Neural progenitor cell (in vitro differentiated cells): ENCODE measurements around the gene SMARCAL1. TPM values are rescaled to one million over a fixed set of nuclear protein-coding genes. Genes with fewer than 3 reads are reported as not detected.

Experiments
- DNase-seq: peaks from one replicate; pipeline ENCODE4 v3.0.0-alpha.2; 2016; ENCODE audit warnings: low spot score
- H2AFZ ChIP-seq: fragments of 200-600 bp; sonication (generic); replicated peaks from 2 replicates; pipeline ENCODE4 v1.6.1; 2016; ENCODE audit warnings: antibody characterized with exemption
- H3F3A ChIP-seq: fragments of 200-600 bp; sonication (generic); 2 replicates; pipeline ENCODE4 v1.6.1; 2016; ENCODE audit warnings: antibody characterized with exemption, low read depth
- H3K27ac ChIP-seq: fragments of 200-600 bp; sonication (generic); 2 replicates; pipeline ENCODE4 v1.5.1; 2016; ENCODE audit warnings: mild to moderate bottlenecking
- H3K27me3 ChIP-seq: fragments of 200-600 bp; sonication (generic); 2 replicates; pipeline ENCODE4 v1.6.1; 2016; ENCODE audit warnings: mild to moderate bottlenecking, moderate library complexity
- H3K36me3 ChIP-seq: fragments of 200-600 bp; sonication (generic); 2 replicates; pipeline ENCODE4 v1.5.1; 2016
- H3K4me1 ChIP-seq: fragments of 200-600 bp; sonication (generic); 2 replicates; pipeline ENCODE4 v1.6.1; 2016; ENCODE audit warnings: mixed run types
- H3K4me2 ChIP-seq: fragments of 200-600 bp; sonication (generic); 2 replicates; pipeline ENCODE4 v1.6.1; 2016
- H3K4me3 ChIP-seq: fragments of 200-600 bp; sonication (generic); 2 replicates; pipeline ENCODE4 v1.5.1; 2016
- H3K79me2 ChIP-seq: fragments of 200-600 bp; sonication (generic); 2 replicates; pipeline ENCODE4 v1.6.1; 2016; ENCODE audit warnings: low read depth
- H3K9ac ChIP-seq: fragments of 200-600 bp; sonication (generic); 2 replicates; pipeline ENCODE4 v1.6.1; 2016
- H3K9me3 ChIP-seq: fragments of 200-600 bp; sonication (generic); 2 replicates; pipeline ENCODE4 v1.5.1; 2016; ENCODE audit warnings: low read depth
- H4K20me1 ChIP-seq: fragments of 200-600 bp; sonication (generic); 2 replicates; pipeline ENCODE4 v1.6.1; 2016; ENCODE audit warnings: low read depth
- H3K27ac Mint-ChIP-seq: 3 replicates; pipeline ENCODE4 v1.8.0; 2021; ENCODE audit warnings: mixed read lengths
- H3K27me3 Mint-ChIP-seq: 2 replicates; pipeline ENCODE4 v1.8.0; 2022; ENCODE audit warnings: low read depth, mild to moderate bottlenecking, inconsistent platforms, moderate library complexity, mixed read lengths; ENCODE audit not compliant: insufficient read depth
- H3K36me3 Mint-ChIP-seq: 3 replicates; pipeline ENCODE4 v1.8.0; 2021; ENCODE audit warnings: mixed read lengths
- H3K4me1 Mint-ChIP-seq: 3 replicates; pipeline ENCODE4 v1.8.0; 2021; ENCODE audit warnings: mixed read lengths
- H3K4me3 Mint-ChIP-seq: 3 replicates; pipeline ENCODE4 v1.8.0; 2021; ENCODE audit warnings: mild to moderate bottlenecking, moderate library complexity, mixed read lengths
- H3K9me3 Mint-ChIP-seq: 3 replicates; pipeline ENCODE4 v1.8.0; 2020; ENCODE audit warnings: mixed read lengths
- CTCF ChIP-seq: fragments of 200-600 bp; sonication (generic); IDR thresholded peaks from 2 replicates; pipeline ENCODE4 v1.5.1; 2017; ENCODE audit warnings: antibody characterized with exemption, mild to moderate bottlenecking
- EZH2 ChIP-seq: fragments of 200-600 bp; sonication (generic); IDR thresholded peaks from 2 replicates; pipeline ENCODE4 v1.6.1; 2017; ENCODE audit warnings: antibody characterized with exemption, mild to moderate bottlenecking, moderate library complexity
- EZH2phosphoT487 ChIP-seq: fragments of 200-600 bp; sonication (generic); IDR thresholded peaks from 2 replicates; pipeline ENCODE4 v1.6.1; 2017; ENCODE audit warnings: antibody characterized with exemption
- total RNA-seq: library from RNA; depleted of rRNA; stranded (reverse); fragments of >200 nt; gene quantifications from 2 replicates; pipeline ENCODE4 v1.2.3, GENCODE V29; 2015; ENCODE audit warnings: low replicate concordance

SMARCAL1 gene
- total RNA-seq, 1 donor from 2014 or later, result 21.9 TPM

- Histone ChIP-seq H3K4me3 (no peak overlapping the region), H3K4me1 (no peaks in the 10 kb centered on the region), H3K27ac (no peak overlapping the region), H3K27me3 (no peaks in the 10 kb centered on the region), H3K4me2 (no peak overlapping the region), H3F3A (no peaks in the 10 kb centered on the region), H4K20me1 (no peaks in the 10 kb centered on the region), H3K9ac (no peak overlapping the region), H3K36me3 (peaks cover 19% of the 10 kb centered on the region), H2AFZ (no peak overlapping the region), H3K79me2 (no peaks in the 10 kb centered on the region), H3K9me3 (no peaks in the 10 kb centered on the region)
- peaks cover 54% of the 10 kb centered on the region for H3K36me3 Mint-ChIP-seq
- no peak for DNase-seq
- peaks cover 20% of the 10 kb centered on the region for H3K9me3 Mint-ChIP-seq
- no peak overlapping the region for H3K4me3 Mint-ChIP-seq
- no peak for TF ChIP-seq EZH2
- no peak for TF ChIP-seq EZH2phosphoT487
- no peak for TF ChIP-seq CTCF
- H3K27me3 Mint-ChIP-seq, result no peaks in the 10 kb centered on the region
- no peak overlapping the region for H3K27ac Mint-ChIP-seq
- H3K4me1 Mint-ChIP-seq, result no peaks in the 10 kb centered on the region
Measured at GRCh38 chr2:216453955-216454614, 41.8 kb downstream of the SMARCAL1 start.

- Histone ChIP-seq H3K4me1 (no peaks in the 10 kb centered on the region), H2AFZ (no peak overlapping the region), H3K9ac (no peak overlapping the region), H3K79me2 (no peaks in the 10 kb centered on the region), H3K9me3 (no peaks in the 10 kb centered on the region), H3F3A (no peaks in the 10 kb centered on the region), H3K27me3 (no peaks in the 10 kb centered on the region), H3K4me3 (no peak overlapping the region), H4K20me1 (no peaks in the 10 kb centered on the region), H3K27ac (no peak overlapping the region), H3K4me2 (no peak overlapping the region), H3K36me3 (no peaks in the 10 kb centered on the region)
- Mint-ChIP-seq H3K9me3 (peaks cover 2% of the 10 kb centered on the region), H3K36me3 (peaks cover 21% of the 10 kb centered on the region), H3K27me3 (no peaks in the 10 kb centered on the region), H3K4me3 (no peak overlapping the region), H3K4me1 (no peaks in the 10 kb centered on the region), H3K27ac (no peak overlapping the region)
- DNase-seq, result no peak
- no peak for TF ChIP-seq CTCF
- TF ChIP-seq EZH2phosphoT487, result no peak
- no peak for TF ChIP-seq EZH2
Measured at GRCh38 chr2:216463148-216463547, 50.9 kb downstream of the SMARCAL1 start.

GRCh38 chr2:216464104-216464720 is 51.9 kb downstream of the SMARCAL1 start:
- Mint-ChIP-seq H3K27me3 (no peaks in the 10 kb centered on the region), H3K36me3 (peaks cover 21% of the 10 kb centered on the region), H3K4me1 (no peaks in the 10 kb centered on the region), H3K4me3 (no peak overlapping the region), H3K9me3 (no peaks in the 10 kb centered on the region), H3K27ac (no peak overlapping the region)
- Histone ChIP-seq H3K36me3 (no peaks in the 10 kb centered on the region), H3K79me2 (no peaks in the 10 kb centered on the region), H3K27ac (no peak overlapping the region), H3K4me3 (no peak overlapping the region), H4K20me1 (no peaks in the 10 kb centered on the region), H3K27me3 (no peaks in the 10 kb centered on the region), H3K9ac (no peak overlapping the region), H3K4me2 (no peak overlapping the region), H3K4me1 (no peaks in the 10 kb centered on the region), H2AFZ (no peak overlapping the region), H3K9me3 (no peaks in the 10 kb centered on the region), H3F3A (no peaks in the 10 kb centered on the region)
- no peak for DNase-seq
- no peak for TF ChIP-seq CTCF
- TF ChIP-seq EZH2, result no peak
- no peak for TF ChIP-seq EZH2phosphoT487
